ENCODE measurements around the gene PNP. TPM values are rescaled to one million over a fixed set of nuclear protein-coding genes. Genes with fewer than 3 reads are reported as not detected.
"Not testable (repeated sequence)": the region's sequence is repeated elsewhere in the genome, so short reads cannot be mapped to it uniquely, and the experiment has no call there.

PNP gene
- total and polyA plus RNA-seq, 8 donors, result 6.2 to 24.0 (median 9.2) TPM

DNA sequence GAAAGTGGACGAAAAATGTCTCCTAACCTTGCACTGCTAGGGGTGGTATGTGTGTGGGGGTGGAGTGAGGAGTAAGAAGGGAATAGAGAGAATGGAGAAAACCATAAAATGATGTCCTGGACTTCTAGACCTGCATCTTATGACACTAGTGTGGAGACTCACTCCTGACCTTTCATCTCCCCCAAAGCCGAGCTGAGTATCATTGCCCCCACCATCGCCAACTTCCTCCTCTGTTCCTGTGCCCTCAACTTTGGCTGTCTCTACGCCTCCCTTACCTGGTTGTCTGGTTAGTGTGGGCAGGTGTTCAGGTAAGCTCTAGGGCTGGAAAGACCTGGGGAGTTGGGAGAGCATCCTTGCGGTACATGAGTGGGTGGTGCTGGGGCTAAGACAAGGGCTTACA is 28.7 kb upstream of the PNP start:
- H3K9me3 ChIP-seq, result no peaks in the 10 kb centered on the region
- intact Hi-C loops (cut with DNase I), result no loop called here
- DNase-seq, result no peak
- no peak for ATAC-seq
- H3K4me1 ChIP-seq, result no peaks in the 10 kb centered on the region
- H3K27me3 ChIP-seq, result no peaks in the 10 kb centered on the region
- no peak overlapping the region for H3K27ac ChIP-seq
- no peaks in the 10 kb centered on the region for H3K36me3 ChIP-seq
- WGBS, 2 donors, result 70 to 75% methylated on average over 5 of the region's 5 CpGs
- no peak overlapping the region for H3K4me3 ChIP-seq
- TF ChIP-seq, protein P1, sequence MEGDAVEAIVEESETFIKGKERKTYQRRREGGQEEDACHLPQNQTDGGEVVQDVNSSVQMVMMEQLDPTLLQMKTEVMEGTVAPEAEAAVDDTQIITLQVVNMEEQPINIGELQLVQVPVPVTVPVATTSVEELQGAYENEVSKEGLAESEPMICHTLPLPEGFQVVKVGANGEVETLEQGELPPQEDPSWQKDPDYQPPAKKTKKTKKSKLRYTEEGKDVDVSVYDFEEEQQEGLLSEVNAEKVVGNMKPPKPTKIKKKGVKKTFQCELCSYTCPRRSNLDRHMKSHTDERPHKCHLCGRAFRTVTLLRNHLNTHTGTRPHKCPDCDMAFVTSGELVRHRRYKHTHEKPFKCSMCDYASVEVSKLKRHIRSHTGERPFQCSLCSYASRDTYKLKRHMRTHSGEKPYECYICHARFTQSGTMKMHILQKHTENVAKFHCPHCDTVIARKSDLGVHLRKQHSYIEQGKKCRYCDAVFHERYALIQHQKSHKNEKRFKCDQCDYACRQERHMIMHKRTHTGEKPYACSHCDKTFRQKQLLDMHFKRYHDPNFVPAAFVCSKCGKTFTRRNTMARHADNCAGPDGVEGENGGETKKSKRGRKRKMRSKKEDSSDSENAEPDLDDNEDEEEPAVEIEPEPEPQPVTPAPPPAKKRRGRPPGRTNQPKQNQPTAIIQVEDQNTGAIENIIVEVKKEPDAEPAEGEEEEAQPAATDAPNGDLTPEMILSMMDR (IDR thresholded peaks at IDR 0.05), result no peak
- no peak for FAIRE-seq

DNA sequence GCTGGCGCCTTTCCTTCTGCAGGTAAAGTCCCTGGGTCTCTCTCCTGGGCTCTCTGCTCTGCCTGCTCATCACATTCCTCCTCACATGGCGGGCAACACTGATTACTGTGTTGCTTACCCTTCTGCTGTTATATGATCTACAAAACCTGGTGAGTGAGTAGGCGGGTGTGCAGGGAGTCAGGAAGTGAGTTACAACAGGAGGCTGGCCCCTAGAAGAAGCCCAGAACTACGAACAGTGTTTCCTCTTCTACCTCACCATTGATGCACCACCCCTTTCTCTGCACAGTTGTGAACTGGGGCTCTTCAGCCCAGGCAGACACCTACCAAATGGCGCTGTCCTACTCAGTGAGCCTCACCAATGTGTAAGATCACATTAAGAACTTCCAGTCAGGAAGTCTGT is 28.3 kb upstream of the PNP start:
- Histone ChIP-seq H3K36me3 (peaks cover 0 to 2% (median 0%) of the 10 kb centered on the region in 3 donors), H3K27ac (no peak overlapping the region), H3K9me3 (no peaks in the 10 kb centered on the region), H3K27me3 (no peaks in the 10 kb centered on the region), H3K4me3 (no peak overlapping the region), H3K4me1 (no peaks in the 10 kb centered on the region)
- FAIRE-seq (no peak), ATAC-seq (no peak), DNase-seq (no peak)
- intact Hi-C loops (cut with DNase I), result no loop called here
- 69 to 74% methylated on average over 5 of the region's 5 CpGs for WGBS, 2 donors
- TF ChIP-seq, protein P1 (IDR thresholded peaks at IDR 0.05), result no peak

DNA sequence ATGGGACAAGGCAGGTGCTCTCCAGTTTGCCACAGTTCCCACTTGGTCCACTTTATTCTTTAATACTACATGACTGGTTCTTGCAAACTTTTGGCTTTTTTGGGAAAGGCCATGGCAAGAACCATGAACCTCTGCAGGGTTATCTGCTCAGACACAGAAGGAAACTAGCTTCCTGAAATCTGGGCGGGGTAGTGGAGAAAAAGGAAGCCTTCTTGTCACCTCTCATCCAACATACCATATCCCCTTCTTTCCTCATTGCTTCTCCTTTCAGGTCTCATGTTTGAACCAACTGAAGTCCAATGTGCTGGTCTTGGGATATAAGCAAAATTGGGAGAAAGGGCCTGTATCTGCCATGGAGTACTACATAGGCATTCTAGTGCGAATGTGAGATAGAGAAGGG is 27.7 kb upstream of the PNP start:
- H3K4me1 ChIP-seq, result no peaks in the 10 kb centered on the region
- H3K27me3 ChIP-seq, result no peaks in the 10 kb centered on the region
- peaks cover 0 to 7% (median 0%) of the 10 kb centered on the region in 3 donors for H3K36me3 ChIP-seq
- H3K27ac ChIP-seq, result no peak overlapping the region
- TF ChIP-seq, protein P1 (IDR thresholded peaks at IDR 0.05), result no peak
- no peaks in the 10 kb centered on the region for H3K9me3 ChIP-seq
- 91 to 92% methylated on average over 2 of the region's 2 CpGs for WGBS, 2 donors
- ATAC-seq (no peak), DNase-seq (no peak), FAIRE-seq (no peak)
- intact Hi-C loops (cut with DNase I), result no loop called here
- H3K4me3 ChIP-seq, result no peak overlapping the region

DNA sequence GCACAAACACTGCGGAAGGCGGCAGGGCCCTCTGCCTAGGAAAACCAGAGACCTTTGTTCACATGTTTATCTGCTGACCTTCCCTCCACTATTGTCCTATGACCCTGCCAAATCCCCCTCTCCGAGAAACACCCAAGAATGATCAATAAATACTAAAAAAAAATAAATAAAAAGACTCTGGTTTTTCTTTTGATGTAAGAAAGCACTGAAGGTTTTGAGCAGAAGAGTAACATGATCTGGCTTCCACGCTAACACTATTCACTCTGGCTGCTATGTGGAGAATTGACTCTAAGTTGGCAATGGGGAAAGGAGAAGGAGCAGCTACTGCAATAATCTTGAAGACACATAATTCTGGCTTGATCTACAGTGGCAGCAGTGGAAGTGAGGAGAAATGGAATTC is 25.6 kb upstream of the PNP start:
- intact Hi-C loops (cut with DNase I); H3K4me3 ChIP-seq; FAIRE-seq; H3K27me3 ChIP-seq; ATAC-seq; DNase-seq; H3K4me1 ChIP-seq; H3K9me3 ChIP-seq; H3K27ac ChIP-seq: not testable (repeated sequence)
- WGBS, 2 donors, result 68 to 69% methylated on average over 2 of the region's 4 CpGs
- H3K36me3 ChIP-seq, result peaks cover 6 to 29% (median 17%) of the 10 kb centered on the region in 3 donors

DNA sequence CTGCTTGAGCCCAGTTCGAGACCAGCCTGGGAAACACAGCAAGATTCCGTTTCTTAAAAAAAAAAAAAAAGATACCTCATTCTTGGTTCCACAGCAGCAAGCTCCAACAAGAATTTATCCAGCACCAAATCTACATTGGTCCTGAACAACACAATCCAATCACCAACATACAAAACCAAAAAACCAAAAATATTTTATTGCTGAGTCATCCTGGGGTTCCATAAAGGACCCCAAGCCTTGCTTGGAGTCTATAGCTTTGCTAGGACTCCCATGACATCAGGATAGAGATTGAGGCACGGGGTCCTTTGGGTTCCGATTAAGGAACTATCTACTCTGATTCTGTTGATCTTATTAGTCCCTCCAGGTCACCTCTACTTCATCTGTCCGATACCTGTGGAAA is 22.3 kb upstream of the PNP start:
- TF ChIP-seq, protein P1 (IDR thresholded peaks at IDR 0.05), result no peak
- FAIRE-seq, result no peak
- DNase-seq, result no peak
- no peak for ATAC-seq
- H3K27ac ChIP-seq, result no peak overlapping the region
- intact Hi-C loops (cut with DNase I), result no loop called here
- H3K27me3 ChIP-seq, result no peaks in the 10 kb centered on the region
- H3K4me3 ChIP-seq, result no peak overlapping the region
- 96 to 97% methylated on average over 5 of the region's 5 CpGs for WGBS, 2 donors
- H3K9me3 ChIP-seq, result no peaks in the 10 kb centered on the region
- peaks cover 9 to 59% (median 32%) of the 10 kb centered on the region in 3 donors for H3K36me3 ChIP-seq
- no peaks in the 10 kb centered on the region for H3K4me1 ChIP-seq

DNA sequence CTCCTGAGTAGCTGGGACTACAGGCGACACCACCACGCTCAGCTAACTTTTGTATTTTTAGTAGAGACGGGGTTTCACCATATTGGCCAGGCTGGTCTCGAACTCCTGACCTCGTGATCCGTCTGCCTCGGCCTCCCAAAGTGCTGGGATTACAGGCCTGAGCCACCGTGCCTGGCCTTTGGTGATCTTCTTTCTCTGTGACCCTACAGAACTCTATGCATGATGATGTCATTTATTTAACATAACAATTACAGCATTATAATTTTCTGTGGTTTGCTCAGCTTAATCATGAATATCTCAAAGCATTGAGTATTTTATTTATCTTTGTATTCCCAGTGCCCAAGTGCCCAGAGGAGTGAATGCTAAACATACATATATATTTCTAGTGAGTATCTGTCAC is 16.4 kb upstream of the PNP start:
- not testable (repeated sequence) for FAIRE-seq, H3K9me3 ChIP-seq, ATAC-seq, DNase-seq, H3K4me3 ChIP-seq, H3K27ac ChIP-seq, H3K27me3 ChIP-seq
- Histone ChIP-seq H3K4me1 (peaks cover 7 to 14% (median 9%) of the 10 kb centered on the region in 3 donors), H3K36me3 (peaks cover 9 to 58% (median 31%) of the 10 kb centered on the region in 3 donors)
- WGBS, 2 donors, result 92 to 93% methylated on average over 8 of the region's 8 CpGs
- intact Hi-C loops (cut with DNase I), result loop anchor here in 1 of 3 donors (10.0 kb wide), 1 partner anchor 118 kb away; the partner anchor contains the start of gene CCNB1IP1
